HFFc6 (cell line): Measurements from ENCODE around the gene C11orf16. TPM values are rescaled to one million over a fixed set of nuclear protein-coding genes. Genes with fewer than 3 reads are reported as not detected.

Experiments
- DNase-seq: peaks from one replicate; pipeline ENCODE4 v3.0.0-alpha.2; 2018
- H3K27ac Mint-ChIP-seq: 2 replicates; pipeline ENCODE4 v1.8.0; 2020; ENCODE audit warnings: mild to moderate bottlenecking, mixed read lengths
- H3K27me3 Mint-ChIP-seq: 2 replicates; pipeline ENCODE4 v1.8.0; 2021; ENCODE audit warnings: mild to moderate bottlenecking, moderate library complexity, mixed read lengths; ENCODE audit not compliant: insufficient read depth
- H3K36me3 Mint-ChIP-seq: 2 replicates; pipeline ENCODE4 v1.8.0; 2021; ENCODE audit warnings: low read depth, mixed read lengths
- H3K4me1 Mint-ChIP-seq: 2 replicates; pipeline ENCODE4 v1.8.0; 2020; ENCODE audit warnings: low read depth, mixed read lengths
- H3K4me3 Mint-ChIP-seq: 2 replicates; pipeline ENCODE4 v1.8.0; 2020; ENCODE audit warnings: mild to moderate bottlenecking, moderate library complexity, mixed read lengths
- H3K9me3 Mint-ChIP-seq: 2 replicates; pipeline ENCODE4 v1.8.0; 2020; ENCODE audit warnings: mild to moderate bottlenecking, mixed read lengths
- CTCF ChIP-seq: fragments of 200-600 bp; sonication (generic); IDR thresholded peaks from 2 replicates; pipeline ENCODE4 v1.5.0; 2021; ENCODE audit warnings: antibody characterized with exemption, mild to moderate bottlenecking
- total RNA-seq, 6 experiments: library from RNA; stranded (reverse); fragmentation: NEBNext Ultra II Directional; extraction: Animal tissue kit (Norgen Biotek cat#: 25700); gene quantifications; 2 replicates in 1 of 6; 3 replicates in 5 of 6; pipeline ENCODE4 v1.2.3, GENCODE V29; 2021

Gene C11orf16
- total RNA-seq, 6 experiments from 2014 or later: not detected

- TF ChIP-seq CTCF: no peak
- H3K36me3 Mint-ChIP-seq: no peaks in the 10 kb centered on the region
- peak overlapping the region; percentile 54 for H3K4me3 Mint-ChIP-seq
- peak; percentile 62 for DNase-seq
- peaks cover 15% of the 10 kb centered on the region for H3K4me1 Mint-ChIP-seq
- peaks cover 5% of the 10 kb centered on the region for H3K27me3 Mint-ChIP-seq
- peak overlapping the region; percentile 49 for H3K27ac Mint-ChIP-seq
- H3K9me3 Mint-ChIP-seq: no peaks in the 10 kb centered on the region
These were observed 2.2 kb upstream of the C11orf16 start for GRCh38 chr11:8934742-8935488.

DNA sequence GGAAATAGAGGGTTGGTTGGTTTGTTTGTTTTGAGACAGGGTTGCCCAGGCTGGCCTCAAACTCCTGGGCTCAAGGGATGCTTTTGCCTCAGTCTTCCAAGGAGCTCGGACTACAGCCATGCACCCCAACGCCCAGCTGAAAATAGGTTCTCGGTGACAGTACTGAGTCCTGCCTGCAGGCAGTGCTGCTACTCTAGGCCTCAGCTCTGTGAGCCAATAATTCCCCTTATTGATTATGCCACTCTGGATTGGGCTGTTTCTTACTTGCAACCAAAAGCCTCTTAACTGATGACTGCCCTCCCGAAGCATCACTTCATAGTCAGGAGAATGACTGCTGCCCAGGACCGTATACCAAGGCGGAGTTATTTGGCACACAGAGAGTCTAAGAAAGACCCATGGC, 1.2 kb upstream of the C11orf16 start:
- Mint-ChIP-seq H3K4me1 (peaks cover 22% of the 10 kb centered on the region), H3K27me3 (peaks cover 3% of the 10 kb centered on the region), H3K27ac (no peak overlapping the region), H3K4me3 (no peak overlapping the region), H3K9me3 (peaks cover 3% of the 10 kb centered on the region; the same call in 1 of the 2 replicates), H3K36me3 (peaks cover 6% of the 10 kb centered on the region)
- no peak for DNase-seq
- 0 out of 2 replicates have a peak, but pooled peaks have one; percentile 30 for TF ChIP-seq CTCF

GRCh38 chr11:8930456-8931175, 2.1 kb downstream of the C11orf16 start:
- H3K27ac Mint-ChIP-seq: no peak overlapping the region
- H3K36me3 Mint-ChIP-seq: peaks cover 6% of the 10 kb centered on the region
- peaks cover 27% of the 10 kb centered on the region for H3K4me1 Mint-ChIP-seq
- no peak overlapping the region for H3K4me3 Mint-ChIP-seq
- peaks cover 3% of the 10 kb centered on the region for H3K27me3 Mint-ChIP-seq
- no peak for DNase-seq
- H3K9me3 Mint-ChIP-seq: peaks cover 3% of the 10 kb centered on the region; the same call in 1 of the 2 replicates
- TF ChIP-seq CTCF: no peak

DNA sequence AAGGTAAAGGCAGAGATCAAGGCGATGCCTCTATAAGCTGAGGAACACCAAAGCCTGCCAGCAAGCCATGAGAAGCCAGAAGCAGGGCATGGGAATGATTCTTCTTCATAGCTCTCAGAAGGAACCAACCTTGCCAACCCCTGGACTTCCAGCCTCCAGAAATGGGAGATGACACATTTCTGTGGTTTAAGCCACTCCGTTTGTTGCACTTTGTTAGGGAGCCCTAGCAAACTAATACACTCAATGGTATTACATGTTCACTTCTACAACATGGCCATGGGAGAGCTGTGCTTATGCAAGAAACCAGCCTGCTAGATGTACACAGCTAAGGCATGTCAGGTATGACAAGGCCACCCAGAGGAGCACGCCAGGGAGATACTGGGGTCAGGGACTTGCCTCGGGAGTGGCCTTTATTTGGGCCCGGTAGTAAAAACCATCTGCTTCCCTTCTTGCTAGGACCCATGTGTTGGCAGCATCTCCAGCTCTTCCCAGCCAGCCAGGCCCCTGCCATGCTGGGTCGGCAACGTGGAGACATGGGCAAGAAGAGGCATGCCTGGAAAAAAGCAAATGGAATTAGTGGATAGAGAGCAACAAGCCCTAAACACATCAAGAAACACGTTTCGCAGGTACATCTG, 3.6 kb downstream of the C11orf16 start:
- no peak overlapping the region for H3K4me3 Mint-ChIP-seq
- peaks cover 16% of the 10 kb centered on the region for H3K4me1 Mint-ChIP-seq

More for the DNA sequence above, 3.6 kb downstream of the C11orf16 start:
- peak overlapping the region; percentile 48 for H3K27ac Mint-ChIP-seq
- peaks cover 10% of the 10 kb centered on the region for H3K36me3 Mint-ChIP-seq
- H3K27me3 Mint-ChIP-seq: peaks cover 3% of the 10 kb centered on the region; the same call in 1 of the 2 replicates
- no peak for TF ChIP-seq CTCF
- peaks cover 3% of the 10 kb centered on the region; the same call in 1 of the 2 replicates for H3K9me3 Mint-ChIP-seq
- DNase-seq: peak; percentile 52
